Measurements from ENCODE around the gene RIMS3.

The RIMS3 gene

GRCh38 chr1:40699787-40700186 is 34.3 kb upstream of the RIMS3 start:
- peak; percentile 51 for DNase-seq (ENCODE audit: low spot score)
- no peak for TF ChIP-seq CTCF (IDR thresholded peaks at IDR 0.05; ENCODE audit: extremely low read depth, missing control alignments)

- no peak for TF ChIP-seq CTCF (IDR thresholded peaks at IDR 0.05; ENCODE audit: extremely low read depth, missing control alignments)
- DNase-seq (ENCODE audit: low spot score), result no peak
Observed at GRCh38 chr1:40697436-40697835, 32.0 kb upstream of the RIMS3 start.

GRCh38 chr1:40696294-40696693 is 30.8 kb upstream of the RIMS3 start:
- DNase-seq (ENCODE audit: low spot score), result no peak
- TF ChIP-seq CTCF (IDR thresholded peaks at IDR 0.05; ENCODE audit: extremely low read depth, missing control alignments), result no peak

GRCh38 chr1:40694353-40694874 is 28.9 kb upstream of the RIMS3 start:
- no peak for TF ChIP-seq CTCF (IDR thresholded peaks at IDR 0.05; ENCODE audit: extremely low read depth, missing control alignments)
- DNase-seq (ENCODE audit: low spot score), result peak; percentile 26

GRCh38 chr1:40693425-40693824 is 27.9 kb upstream of the RIMS3 start:
- DNase-seq (ENCODE audit: low spot score), result no peak
- no peak for TF ChIP-seq CTCF (IDR thresholded peaks at IDR 0.05; ENCODE audit: extremely low read depth, missing control alignments)

GRCh38 chr1:40692429-40692895 is 27.0 kb upstream of the RIMS3 start:
- DNase-seq (ENCODE audit: low spot score), result no peak
- TF ChIP-seq CTCF (IDR thresholded peaks at IDR 0.05; ENCODE audit: extremely low read depth, missing control alignments), result no peak

GRCh38 chr1:40691538-40692428 is 26.3 kb upstream of the RIMS3 start, which contains the start of gene NFYC:
Gene NFYC (plus strand): TSS chr1:40691704. CDS start chr1:40738844, 47,140 bp downstream.
- DNase-seq (ENCODE audit: low spot score), result peak; percentile 94
- TF ChIP-seq CTCF (IDR thresholded peaks at IDR 0.05; ENCODE audit: extremely low read depth, missing control alignments), result no peak
